HCT116 (cell line): ENCODE results near the gene UBA7. TPM values are rescaled to one million over a fixed set of nuclear protein-coding genes. Genes with fewer than 3 reads are reported as not detected.

Experiments
- ATAC-seq: fragments of 200-7000 bp; cut with Tn5 transposase; 2 replicates; pipeline ENCODE4 v1.9.1; 2020; ENCODE audit warnings: mild to moderate bottlenecking, moderate library complexity
- BruUV-seq: library from RNA; stranded (reverse); fragments of 400-500 nt; replicated peaks from 2 replicates; lab custom pipeline; 2021; lab: Mats Ljungman, UMichigan
- CTCF ChIA-PET: fragments of 300-600 bp; sonication (Branson Sonifier 250); formaldehyde crosslinking; loops from one replicate; lab custom pipeline; 2021; ENCODE audit warnings: antibody characterized with exemption; lab: Charles Lee
- POLR2A ChIA-PET: fragments of 300-600, 350-600 bp; sonication (Branson Sonifier 250); formaldehyde crosslinking; loops from one replicate; lab custom pipeline; 2021; ENCODE audit warnings: antibody characterized with exemption; lab: Charles Lee
- RAD21 ChIA-PET, 2 experiments: fragments of 300-600 bp; sonication (Branson Sonifier 250); formaldehyde crosslinking; loops; one replicate each; lab custom pipeline; 2023; ENCODE audit warnings: low total read pairs in 2 of 2; ENCODE audit not compliant: uncharacterized antibody in 2 of 2, unreplicated experiment in 2 of 2, low non-redundant PET in 1 of 2; lab: Charles Lee
- DNase-seq: peaks from one replicate; pipeline ENCODE4 v3.0.0-alpha.2; 2010; ENCODE audit warnings: low read depth, low spot score
- H2AFZ ChIP-seq: fragments of 200-600 bp; shearing (Covaris generic), sonication (generic); 2 replicates; pipeline ENCODE4 v1.6.1; 2017; ENCODE audit warnings: low read depth, mixed run types, mixed read lengths, antibody characterized with exemption, low read length; ENCODE audit not compliant: poor library complexity, severe bottlenecking
- H3K27ac ChIP-seq: 2 replicates; pipeline ENCODE4 v1.5.1; 2012; ENCODE audit warnings: low read depth, low read length
- H3K27me3 ChIP-seq: fragments of 200-600 bp; sonication (generic); 2 replicates; pipeline ENCODE4 v1.6.1; 2016; ENCODE audit warnings: mixed run types, low read length, mixed read lengths; ENCODE audit not compliant: insufficient read depth
- H3K36me3 ChIP-seq, 2 experiments: fragments of 200-500 bp in 1 of 2; fragments of 200-600 bp in 1 of 2; sonication (Bioruptor generic) in 1 of 2; sonication (generic) in 1 of 2; 2 replicates each; pipeline versions ENCODE4 v1.5.1 to v1.6.1; 2014 to 2016; ENCODE audit warnings: low read length in 2 of 2, inconsistent platforms in 1 of 2, mixed read lengths in 1 of 2, mixed run types in 1 of 2; ENCODE audit not compliant: insufficient read depth in 2 of 2, control insufficient read depth in 1 of 2
- H3K4me1 ChIP-seq, 2 experiments: fragments of 200-600 bp in 1 of 2; sonication (generic) in 1 of 2; 2 replicates each; pipeline versions ENCODE4 v1.5.1 to v1.6.1; 2012 to 2017; ENCODE audit warnings: low read length in 2 of 2, inconsistent platforms in 1 of 2, mild to moderate bottlenecking in 1 of 2, mixed read lengths in 1 of 2, mixed run types in 1 of 2, moderate library complexity in 1 of 2; ENCODE audit not compliant: insufficient read depth in 2 of 2, control insufficient read depth in 1 of 2
- H3K4me2 ChIP-seq: fragments of 200-600 bp; sonication (generic); 2 replicates; pipeline ENCODE4 v1.6.1; 2017; ENCODE audit warnings: mixed run types, low read length, mixed read lengths
- H3K4me3 ChIP-seq, 2 experiments: fragments of 200-600 bp in 1 of 2; sonication (generic) in 1 of 2; replicated peaks in 1 of 2; 2 replicates each; pipeline ENCODE4 v1.5.1; 2011 to 2016; ENCODE audit warnings: low read length in 2 of 2, control low read depth in 1 of 2, low read depth in 1 of 2, mild to moderate bottlenecking in 1 of 2, mixed read lengths in 1 of 2, mixed run types in 1 of 2
- H3K79me2 ChIP-seq: fragments of 200-600 bp; sonication (generic); 2 replicates; pipeline ENCODE4 v1.6.1; 2017; ENCODE audit warnings: mild to moderate bottlenecking, mixed run types, low read length, moderate library complexity, mixed read lengths; ENCODE audit not compliant: insufficient read depth
- H3K9ac ChIP-seq: fragments of 200-600 bp; sonication (generic); 2 replicates; pipeline ENCODE4 v1.6.1; 2016; ENCODE audit warnings: low read length, mixed read lengths
- H3K9me2 ChIP-seq: fragments of 200-600 bp; sonication (generic), shearing (Covaris generic); 2 replicates; pipeline ENCODE4 v1.6.1; 2017; ENCODE audit warnings: mixed run types, mild to moderate bottlenecking, moderate library complexity; ENCODE audit not compliant: insufficient read depth
- H3K9me3 ChIP-seq, 2 experiments: fragments of 200-500 bp in 1 of 2; fragments of 200-600 bp in 1 of 2; sonication (Bioruptor generic) in 1 of 2; sonication (generic) in 1 of 2; 2 replicates each; pipeline ENCODE4 v1.6.1; 2014 to 2017; ENCODE audit warnings: low read length in 2 of 2, mixed read lengths in 2 of 2, inconsistent platforms in 1 of 2, low read depth in 1 of 2, mild to moderate bottlenecking in 1 of 2, mixed run types in 1 of 2, moderate library complexity in 1 of 2; ENCODE audit not compliant: control insufficient read depth in 1 of 2, insufficient read depth in 1 of 2
- H4K20me1 ChIP-seq: fragments of 200-600 bp; sonication (generic), shearing (Covaris generic); 2 replicates; pipeline ENCODE4 v1.6.1; 2017; ENCODE audit warnings: mixed run types, mild to moderate bottlenecking, moderate library complexity; ENCODE audit not compliant: insufficient read depth
- ATF3 ChIP-seq: IDR thresholded peaks from 2 replicates; pipeline ENCODE4 v1.6.1; 2012
- CBX3 ChIP-seq: IDR thresholded peaks from 2 replicates; pipeline ENCODE4 v1.6.1; 2012; ENCODE audit warnings: low read depth
- CEBPB ChIP-seq: IDR thresholded peaks from 2 replicates; pipeline ENCODE4 v1.6.1; 2012; ENCODE audit warnings: low read depth
- EGR1 ChIP-seq: IDR thresholded peaks from 2 replicates; pipeline ENCODE4 v1.6.1; 2012; ENCODE audit warnings: low read depth
- ELF1 ChIP-seq: IDR thresholded peaks from 2 replicates; pipeline ENCODE4 v1.6.1; 2012; ENCODE audit warnings: low read depth, borderline replicate concordance
- EZH2 ChIP-seq: fragments of 200-600 bp; sonication (generic); IDR thresholded peaks from 2 replicates; pipeline ENCODE4 v1.6.1; 2017; ENCODE audit warnings: antibody characterized with exemption, mixed run types
- EZH2phosphoT487 ChIP-seq: fragments of 200-600 bp; IDR thresholded peaks from 2 replicates; pipeline ENCODE4 v1.6.1; 2018; ENCODE audit warnings: antibody characterized with exemption, borderline replicate concordance
- FOSL1 ChIP-seq: IDR thresholded peaks from 2 replicates; pipeline ENCODE4 v1.6.1; 2012; ENCODE audit warnings: low read depth
- JUND ChIP-seq: IDR thresholded peaks from 2 replicates; pipeline ENCODE4 v1.6.1; 2012
- POLR2A ChIP-seq: IDR thresholded peaks from 2 replicates; pipeline ENCODE4 v1.7.0; 2011; ENCODE audit warnings: borderline replicate concordance; ENCODE audit not compliant: insufficient read depth, insufficient read length; ENCODE audit errors: extremely low read depth
- SIN3A ChIP-seq: IDR thresholded peaks from 2 replicates; pipeline ENCODE4 v1.6.1; 2012; ENCODE audit warnings: low read depth
- SP1 ChIP-seq: IDR thresholded peaks from 2 replicates; pipeline ENCODE4 v1.6.1; 2012; ENCODE audit warnings: low read depth
- TCF7L2 ChIP-seq: IDR thresholded peaks from 2 replicates; pipeline ENCODE4 v1.7.0; 2011; ENCODE audit warnings: borderline replicate concordance, inconsistent platforms; ENCODE audit not compliant: insufficient read depth, insufficient read length; ENCODE audit errors: extremely low read depth
- YY1 ChIP-seq: IDR thresholded peaks from 2 replicates; pipeline ENCODE4 v1.6.1; 2011; ENCODE audit warnings: low read length, low read depth, moderate library complexity, mild to moderate bottlenecking; ENCODE audit not compliant: insufficient replicate concordance; ENCODE audit errors: extremely low read depth
- ZNF274 ChIP-seq: fragments of 200-500 bp; sonication (Bioruptor generic); IDR thresholded peaks from 2 replicates; pipeline ENCODE4 v1.6.1; 2014; ENCODE audit warnings: mild to moderate bottlenecking, low read depth, low read length, inconsistent platforms
- intact Hi-C: fragments of 100-400 bp; cut with micrococcal nuclease; formaldehyde crosslinking; loops from 2 replicates; pipeline ENCODE4 v1.10.0; 2022
- total RNA-seq: library from RNA; stranded (reverse); gene quantifications from one replicate; pipeline ENCODE4 v1.2.1, GENCODE V29; 2021; ENCODE audit not compliant: unreplicated experiment
- TF ChIP-seq, protein P1 (sequence below): IDR thresholded peaks from 2 replicates; pipeline ENCODE4 v1.6.1; 2012
- TF ChIP-seq, protein P2 (sequence below): IDR thresholded peaks from 2 replicates; pipeline ENCODE4 v1.6.1; 2011; ENCODE audit warnings: mild to moderate bottlenecking, low read length, moderate library complexity; ENCODE audit not compliant: insufficient replicate concordance; ENCODE audit errors: extremely low read depth
- TF ChIP-seq, protein P3 (sequence below), 3 experiments: fragments of 200-600 bp in 1 of 3; sonication (generic) in 1 of 3; IDR thresholded peaks in 2 of 3; conservative IDR thresholded peaks in 1 of 3; 2 replicates each; pipeline ENCODE4 v1.5.1; 2012 to 2017; ENCODE audit warnings: low read depth in 2 of 3, low read length in 2 of 3, antibody characterized with exemption in 1 of 3, borderline replicate concordance in 1 of 3, control low read depth in 1 of 3, mild to moderate bottlenecking in 1 of 3, mixed read lengths in 1 of 3, mixed run types in 1 of 3, moderate library complexity in 1 of 3; ENCODE audit not compliant: insufficient read depth in 1 of 3
- TF ChIP-seq, protein P4 (sequence below): IDR thresholded peaks from 2 replicates; pipeline ENCODE4 v1.6.1; 2012; ENCODE audit warnings: low read depth

The UBA7 gene
- total RNA-seq, 1 experiment from 2014 or later = 2.6 TPM

- no peak overlapping the region for H3K4me3 ChIP-seq
- RAD21 ChIA-PET = no interaction called here
Measured at GRCh38 chr3:49792371-49793150, 21.2 kb downstream of the UBA7 start.

More at GRCh38 chr3:49792371-49793150, 21.2 kb downstream of the UBA7 start:
- Histone ChIP-seq H3K4me2 (no peak overlapping the region), H3K27me3 (no peaks in the 10 kb centered on the region), H3K9me2 (no peaks in the 10 kb centered on the region), H3K79me2 (no peaks in the 10 kb centered on the region), H4K20me1 (no peaks in the 10 kb centered on the region), H3K9me3 (no peaks in the 10 kb centered on the region), H2AFZ (no peak overlapping the region), H3K9ac (no peak overlapping the region), H3K27ac (no peak overlapping the region), H3K36me3 (no peaks in the 10 kb centered on the region), H3K4me1 (no peaks in the 10 kb centered on the region)
- BruUV-seq = no TSS peak
- DNase-seq (no peak), ATAC-seq (no peak)
- POLR2A ChIA-PET = no interaction called here
- TF ChIP-seq POLR2A (no peak), CBX3 (no peak), YY1 (no peak), FOSL1 (no peak), ELF1 (no peak), ZNF274 (no peak), EGR1 (no peak), SIN3A (no peak), ATF3 (no peak), SP1 (no peak), EZH2 (no peak), EZH2phosphoT487 (no peak), JUND (no peak), TCF7L2 (no peak), CEBPB (no peak)
- TF ChIP-seq, protein P1, sequence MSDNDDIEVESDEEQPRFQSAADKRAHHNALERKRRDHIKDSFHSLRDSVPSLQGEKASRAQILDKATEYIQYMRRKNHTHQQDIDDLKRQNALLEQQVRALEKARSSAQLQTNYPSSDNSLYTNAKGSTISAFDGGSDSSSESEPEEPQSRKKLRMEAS = no peak
- TF ChIP-seq, protein P2, sequence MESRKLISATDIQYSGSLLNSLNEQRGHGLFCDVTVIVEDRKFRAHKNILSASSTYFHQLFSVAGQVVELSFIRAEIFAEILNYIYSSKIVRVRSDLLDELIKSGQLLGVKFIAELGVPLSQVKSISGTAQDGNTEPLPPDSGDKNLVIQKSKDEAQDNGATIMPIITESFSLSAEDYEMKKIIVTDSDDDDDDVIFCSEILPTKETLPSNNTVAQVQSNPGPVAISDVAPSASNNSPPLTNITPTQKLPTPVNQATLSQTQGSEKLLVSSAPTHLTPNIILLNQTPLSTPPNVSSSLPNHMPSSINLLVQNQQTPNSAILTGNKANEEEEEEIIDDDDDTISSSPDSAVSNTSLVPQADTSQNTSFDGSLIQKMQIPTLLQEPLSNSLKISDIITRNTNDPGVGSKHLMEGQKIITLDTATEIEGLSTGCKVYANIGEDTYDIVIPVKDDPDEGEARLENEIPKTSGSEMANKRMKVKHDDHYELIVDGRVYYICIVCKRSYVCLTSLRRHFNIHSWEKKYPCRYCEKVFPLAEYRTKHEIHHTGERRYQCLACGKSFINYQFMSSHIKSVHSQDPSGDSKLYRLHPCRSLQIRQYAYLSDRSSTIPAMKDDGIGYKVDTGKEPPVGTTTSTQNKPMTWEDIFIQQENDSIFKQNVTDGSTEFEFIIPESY = no peak
- TF ChIP-seq, protein P3, sequence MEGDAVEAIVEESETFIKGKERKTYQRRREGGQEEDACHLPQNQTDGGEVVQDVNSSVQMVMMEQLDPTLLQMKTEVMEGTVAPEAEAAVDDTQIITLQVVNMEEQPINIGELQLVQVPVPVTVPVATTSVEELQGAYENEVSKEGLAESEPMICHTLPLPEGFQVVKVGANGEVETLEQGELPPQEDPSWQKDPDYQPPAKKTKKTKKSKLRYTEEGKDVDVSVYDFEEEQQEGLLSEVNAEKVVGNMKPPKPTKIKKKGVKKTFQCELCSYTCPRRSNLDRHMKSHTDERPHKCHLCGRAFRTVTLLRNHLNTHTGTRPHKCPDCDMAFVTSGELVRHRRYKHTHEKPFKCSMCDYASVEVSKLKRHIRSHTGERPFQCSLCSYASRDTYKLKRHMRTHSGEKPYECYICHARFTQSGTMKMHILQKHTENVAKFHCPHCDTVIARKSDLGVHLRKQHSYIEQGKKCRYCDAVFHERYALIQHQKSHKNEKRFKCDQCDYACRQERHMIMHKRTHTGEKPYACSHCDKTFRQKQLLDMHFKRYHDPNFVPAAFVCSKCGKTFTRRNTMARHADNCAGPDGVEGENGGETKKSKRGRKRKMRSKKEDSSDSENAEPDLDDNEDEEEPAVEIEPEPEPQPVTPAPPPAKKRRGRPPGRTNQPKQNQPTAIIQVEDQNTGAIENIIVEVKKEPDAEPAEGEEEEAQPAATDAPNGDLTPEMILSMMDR (IDR thresholded peaks at IDR 0.05 in 2 of 3, conservative IDR thresholded peaks at IDR 0.05 in 1 of 3; ENCODE audit: borderline replicate concordance in 1 of 3, insufficient read depth in 1 of 3, low read depth in 2 of 3, low read length in 2 of 3) = no peak
- TF ChIP-seq, protein P4, sequence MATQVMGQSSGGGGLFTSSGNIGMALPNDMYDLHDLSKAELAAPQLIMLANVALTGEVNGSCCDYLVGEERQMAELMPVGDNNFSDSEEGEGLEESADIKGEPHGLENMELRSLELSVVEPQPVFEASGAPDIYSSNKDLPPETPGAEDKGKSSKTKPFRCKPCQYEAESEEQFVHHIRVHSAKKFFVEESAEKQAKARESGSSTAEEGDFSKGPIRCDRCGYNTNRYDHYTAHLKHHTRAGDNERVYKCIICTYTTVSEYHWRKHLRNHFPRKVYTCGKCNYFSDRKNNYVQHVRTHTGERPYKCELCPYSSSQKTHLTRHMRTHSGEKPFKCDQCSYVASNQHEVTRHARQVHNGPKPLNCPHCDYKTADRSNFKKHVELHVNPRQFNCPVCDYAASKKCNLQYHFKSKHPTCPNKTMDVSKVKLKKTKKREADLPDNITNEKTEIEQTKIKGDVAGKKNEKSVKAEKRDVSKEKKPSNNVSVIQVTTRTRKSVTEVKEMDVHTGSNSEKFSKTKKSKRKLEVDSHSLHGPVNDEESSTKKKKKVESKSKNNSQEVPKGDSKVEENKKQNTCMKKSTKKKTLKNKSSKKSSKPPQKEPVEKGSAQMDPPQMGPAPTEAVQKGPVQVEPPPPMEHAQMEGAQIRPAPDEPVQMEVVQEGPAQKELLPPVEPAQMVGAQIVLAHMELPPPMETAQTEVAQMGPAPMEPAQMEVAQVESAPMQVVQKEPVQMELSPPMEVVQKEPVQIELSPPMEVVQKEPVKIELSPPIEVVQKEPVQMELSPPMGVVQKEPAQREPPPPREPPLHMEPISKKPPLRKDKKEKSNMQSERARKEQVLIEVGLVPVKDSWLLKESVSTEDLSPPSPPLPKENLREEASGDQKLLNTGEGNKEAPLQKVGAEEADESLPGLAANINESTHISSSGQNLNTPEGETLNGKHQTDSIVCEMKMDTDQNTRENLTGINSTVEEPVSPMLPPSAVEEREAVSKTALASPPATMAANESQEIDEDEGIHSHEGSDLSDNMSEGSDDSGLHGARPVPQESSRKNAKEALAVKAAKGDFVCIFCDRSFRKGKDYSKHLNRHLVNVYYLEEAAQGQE = no peak
- CTCF ChIA-PET = no interaction called here
- intact Hi-C loops = no loop called here
